GM21526 (cell line): ENCODE results near the gene REX1BD.
"Not testable (repeated sequence)": the region's sequence is repeated elsewhere in the genome, so short reads cannot be mapped to it uniquely, and the experiment has no call there.

Experiments
- ATAC-seq: cut with Tn5 transposase; IDR thresholded peaks from one replicate; pipeline ENCODE4 v1.9.1; 2021; ENCODE audit warnings: moderate library complexity; ENCODE audit not compliant: unreplicated experiment, low FRiP score

REX1BD gene

DNA sequence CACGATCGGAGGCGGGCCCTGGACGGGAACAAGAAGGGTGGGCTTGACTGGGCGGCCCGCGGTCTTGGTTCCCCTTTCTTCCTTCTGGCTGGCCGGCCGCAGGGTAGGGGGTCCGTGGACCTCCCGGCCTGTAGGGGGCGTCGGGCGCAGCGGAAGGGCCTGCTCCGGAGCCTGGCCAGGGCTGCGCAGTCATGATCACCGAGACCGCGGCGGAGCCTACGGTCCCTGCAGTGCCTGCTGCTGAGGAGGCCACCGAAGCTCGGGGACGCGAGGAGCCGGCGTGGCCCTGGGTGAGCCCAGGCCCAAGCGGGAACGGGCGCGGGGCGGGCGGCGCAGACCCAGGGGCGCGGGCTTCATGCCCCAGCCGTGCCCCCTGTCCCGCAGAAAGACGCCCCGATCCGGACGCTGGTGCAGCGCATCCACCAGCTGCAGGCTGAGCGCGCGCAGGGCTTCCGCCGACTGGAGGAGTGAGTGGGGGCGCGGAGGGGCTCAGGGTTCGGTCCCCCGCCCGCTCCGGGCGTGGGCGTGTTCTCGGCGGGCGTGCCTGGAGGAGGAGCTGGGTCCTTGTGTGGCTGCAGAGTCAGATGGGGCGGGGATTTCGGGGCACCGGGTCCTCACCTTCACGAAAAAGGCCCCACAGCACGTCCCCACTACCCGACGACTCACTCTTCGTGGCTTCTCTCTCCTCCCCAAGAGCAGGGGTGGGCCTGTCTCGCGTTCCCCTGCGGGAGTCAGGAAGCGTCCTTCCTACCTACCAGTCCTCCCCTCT lies at the start of gene REX1BD:
Gene REX1BD (plus strand): TSS at position 188 of the 769 bp plus-strand sequence. CDS start 4 bp downstream, at position 192.
- peak; percentile 55 for ATAC-seq

DNA sequence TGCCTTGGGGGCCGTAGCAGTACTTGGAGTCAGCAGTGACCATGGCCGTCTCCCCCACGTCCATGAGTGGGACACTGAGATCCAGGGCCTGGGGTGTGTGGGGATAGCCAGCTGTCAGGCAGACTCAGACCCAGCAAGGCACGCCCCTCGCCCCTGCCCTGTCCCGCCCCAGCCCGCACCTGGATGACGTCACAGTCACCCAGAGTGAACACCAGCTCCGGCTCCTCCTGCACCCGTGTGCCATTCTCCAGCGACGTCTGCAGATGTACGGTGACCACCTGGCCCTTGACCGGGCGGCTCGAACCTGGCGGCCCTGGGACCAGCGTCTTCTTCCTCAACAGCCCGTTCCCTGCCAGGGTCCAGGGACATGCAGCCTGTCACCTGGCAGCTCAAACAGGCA lies 49.2 kb upstream of the REX1BD start:
- no peak for ATAC-seq

DNA sequence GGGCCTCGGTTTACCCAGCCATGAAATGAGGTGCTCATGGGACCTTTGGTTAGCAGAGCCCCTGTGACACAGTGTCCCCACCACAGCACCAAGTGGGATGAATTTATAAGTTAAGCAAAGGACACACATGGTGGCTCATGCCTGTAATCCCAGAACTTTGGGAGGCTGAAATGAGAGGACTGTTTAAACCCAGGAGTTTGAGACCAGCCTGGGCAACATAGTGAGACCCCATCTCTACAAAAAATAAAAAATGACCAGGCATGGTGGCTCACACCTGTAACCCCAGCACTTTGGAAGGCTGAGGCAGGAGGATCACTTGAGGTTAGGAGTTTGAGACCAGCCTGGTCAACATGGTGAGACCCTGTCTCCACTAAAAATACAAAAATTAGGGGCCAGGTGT lies 48.4 kb upstream of the REX1BD start:
- not testable (repeated sequence) for ATAC-seq

DNA sequence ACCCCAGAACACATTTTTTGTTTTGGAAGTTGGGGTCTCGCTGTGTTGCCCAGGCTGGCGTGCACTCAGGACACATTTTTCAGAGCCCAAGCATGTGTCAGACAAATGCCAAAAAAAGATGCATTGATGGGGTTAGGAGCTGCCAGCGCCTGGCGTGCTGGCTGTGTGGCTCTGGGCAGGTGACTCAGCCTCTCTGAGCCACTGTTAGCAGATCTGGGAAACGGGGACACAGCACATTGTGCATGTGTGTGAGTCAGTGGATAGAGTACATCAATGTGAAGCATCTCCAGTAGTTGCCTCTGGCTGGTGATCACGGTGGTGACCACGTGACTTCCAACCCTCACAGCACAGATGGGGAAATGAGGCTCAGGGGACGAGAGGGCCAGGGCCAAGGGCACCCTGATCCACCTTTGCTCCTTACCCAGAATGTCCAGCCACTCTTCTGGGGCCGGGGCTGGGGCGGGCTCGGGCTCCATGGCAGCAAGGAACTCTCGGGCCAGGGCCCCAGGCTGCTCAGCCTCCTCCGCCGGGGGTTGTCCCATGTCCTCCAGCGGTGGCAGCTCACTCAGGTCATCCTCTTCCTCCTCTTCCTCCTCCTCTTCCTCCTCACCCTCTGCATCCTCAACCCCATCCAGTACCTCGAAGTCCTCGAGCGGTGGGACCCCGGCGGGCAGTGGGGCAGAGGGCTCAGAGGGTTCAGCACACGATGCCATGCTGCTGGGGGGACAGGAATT lies 47.2 kb upstream of the REX1BD start:
- ATAC-seq: no peak

DNA sequence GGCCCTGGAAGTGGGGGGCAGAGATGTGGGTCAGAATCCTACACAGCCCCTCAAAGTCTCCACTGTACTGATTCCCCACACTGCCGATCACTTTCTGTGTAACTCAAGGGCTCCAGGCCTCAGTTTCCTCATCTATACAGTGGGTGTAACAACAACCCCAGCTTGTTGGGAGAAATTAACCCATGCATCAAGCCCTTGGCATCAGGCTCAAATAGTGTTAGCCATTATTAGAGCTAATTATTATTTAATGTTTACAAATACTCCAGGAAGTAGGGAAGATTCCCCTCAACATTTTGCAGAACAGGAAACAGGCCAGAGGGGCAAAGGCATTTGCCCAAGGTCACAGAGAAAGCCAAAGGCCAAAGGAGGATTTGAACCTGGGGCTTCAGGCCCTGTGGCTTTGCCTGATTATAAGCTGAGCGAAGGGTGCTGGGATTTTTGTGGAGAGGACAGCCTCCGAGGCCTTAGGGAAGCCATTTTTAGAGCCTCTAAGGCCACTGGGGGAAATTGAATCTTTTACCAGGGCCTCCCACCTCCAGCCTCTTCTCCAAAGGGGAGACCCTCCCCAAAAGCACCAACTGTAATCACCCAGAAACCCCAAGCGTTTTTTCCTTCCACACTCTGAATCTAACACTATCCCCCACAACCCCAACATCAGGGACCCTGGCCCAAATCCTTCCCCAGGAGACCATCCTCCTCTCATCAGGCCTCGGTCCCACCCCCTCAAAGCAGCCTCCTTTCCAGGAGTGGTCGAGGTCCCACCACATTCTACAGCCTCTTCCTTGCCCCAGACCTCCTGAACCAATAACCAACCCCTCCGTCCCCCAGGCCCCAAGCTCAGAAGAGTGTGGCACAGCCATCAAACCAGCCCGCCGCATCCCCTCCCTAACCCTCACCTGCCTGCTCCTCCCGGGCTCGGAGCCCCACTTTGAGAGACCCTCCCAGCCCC lies 46.3 kb upstream of the REX1BD start:
- no peak for ATAC-seq

DNA sequence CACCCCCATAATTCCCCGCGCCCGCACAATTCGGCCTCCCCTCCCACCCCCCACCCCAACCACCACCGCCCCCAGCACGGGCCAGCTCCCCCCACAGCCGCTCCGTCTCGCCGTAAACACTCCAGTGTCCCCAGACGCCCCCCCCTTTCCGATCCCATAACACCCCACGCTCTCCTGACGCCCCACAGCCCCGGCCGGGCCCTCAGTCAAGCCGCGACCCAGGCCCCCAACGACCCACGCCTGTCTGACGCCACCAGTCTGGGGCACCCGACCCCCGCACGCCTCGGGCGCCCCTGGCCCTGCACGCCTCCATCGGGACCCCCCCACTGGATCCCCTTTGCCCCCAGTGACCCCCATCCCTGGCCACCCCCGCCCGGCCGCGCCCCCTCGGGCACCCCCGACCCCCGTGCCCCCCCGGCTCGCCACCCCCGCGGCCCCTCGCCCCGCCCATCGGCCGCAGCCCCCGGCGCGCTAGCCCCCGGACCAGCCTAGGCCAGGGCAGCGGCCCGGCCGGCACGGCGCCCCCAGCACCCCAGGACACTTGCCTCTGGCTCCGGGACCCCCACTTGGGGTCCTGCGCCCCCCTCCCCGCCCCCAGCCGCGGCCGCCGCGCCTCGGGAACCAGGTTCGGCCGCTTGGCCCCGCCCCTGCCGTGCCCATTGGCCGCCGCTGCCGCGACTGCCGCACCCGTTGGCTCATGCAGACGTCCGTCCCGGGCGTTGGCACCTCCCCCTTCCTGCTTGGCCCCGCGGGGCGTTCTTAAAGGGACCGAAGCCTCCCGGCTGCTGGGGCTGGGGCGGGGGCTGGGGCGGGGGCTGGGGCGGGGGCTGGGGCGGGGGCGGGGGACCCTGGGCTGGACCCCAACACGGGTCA lies 45.4 kb upstream of the REX1BD start, which contains the start of gene FKBP8:
Gene FKBP8 (minus strand): TSS at position 633 of the 873 bp plus-strand sequence. CDS start 1,603 bp downstream, outside the sequence.
- ATAC-seq: peak; percentile 74

DNA sequence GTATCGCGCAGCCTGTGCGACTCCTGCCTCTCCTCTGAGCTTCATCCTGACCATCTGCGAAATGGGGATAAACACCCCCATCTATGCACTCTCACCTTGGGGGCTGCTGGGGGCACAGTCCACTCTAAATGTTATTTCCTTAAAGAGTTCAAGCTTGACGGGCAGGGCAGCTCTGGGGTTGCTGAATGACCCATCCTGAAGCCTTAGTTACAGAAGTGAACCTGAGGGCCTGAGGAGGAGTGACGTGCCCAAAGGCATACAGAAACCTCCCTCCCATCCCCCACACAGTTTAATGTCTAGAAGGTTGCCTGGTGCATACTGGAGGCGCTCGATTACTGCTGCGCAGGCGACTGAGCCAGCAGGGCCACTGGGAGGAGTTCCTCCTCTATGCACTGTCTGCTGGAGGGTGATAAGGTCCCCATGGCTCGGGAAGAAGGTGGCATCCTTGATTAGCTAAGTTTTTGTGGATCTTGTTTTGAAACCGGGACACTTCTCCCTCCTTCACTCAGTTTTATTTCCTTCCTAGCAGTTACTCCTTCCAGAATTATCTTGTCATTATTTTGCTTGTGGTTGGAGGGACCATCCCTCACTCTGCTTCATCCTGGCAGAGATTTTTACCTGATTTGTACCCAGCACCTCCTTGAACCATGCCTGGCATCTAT lies 44.7 kb upstream of the REX1BD start:
- peak; percentile 62 for ATAC-seq

DNA sequence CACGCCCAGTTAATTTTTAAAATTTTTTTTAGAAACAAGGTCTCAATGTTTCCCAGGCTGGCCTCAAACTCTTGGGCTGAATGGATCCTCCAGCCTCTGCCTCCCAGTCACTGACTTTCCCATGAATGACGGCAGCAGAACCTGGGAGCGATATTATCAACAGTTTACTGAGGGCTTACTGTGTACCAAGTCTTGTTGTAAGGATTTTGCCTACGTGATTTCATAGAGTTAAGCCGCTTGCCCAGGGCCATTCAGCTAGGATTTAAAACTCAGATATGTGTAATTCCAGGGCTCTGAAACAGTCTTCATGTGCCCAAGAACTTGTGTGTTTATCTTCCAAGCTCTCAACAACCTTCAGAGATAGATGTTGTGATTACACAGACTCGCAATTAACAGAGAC lies 37.0 kb upstream of the REX1BD start:
- ATAC-seq: no peak

DNA sequence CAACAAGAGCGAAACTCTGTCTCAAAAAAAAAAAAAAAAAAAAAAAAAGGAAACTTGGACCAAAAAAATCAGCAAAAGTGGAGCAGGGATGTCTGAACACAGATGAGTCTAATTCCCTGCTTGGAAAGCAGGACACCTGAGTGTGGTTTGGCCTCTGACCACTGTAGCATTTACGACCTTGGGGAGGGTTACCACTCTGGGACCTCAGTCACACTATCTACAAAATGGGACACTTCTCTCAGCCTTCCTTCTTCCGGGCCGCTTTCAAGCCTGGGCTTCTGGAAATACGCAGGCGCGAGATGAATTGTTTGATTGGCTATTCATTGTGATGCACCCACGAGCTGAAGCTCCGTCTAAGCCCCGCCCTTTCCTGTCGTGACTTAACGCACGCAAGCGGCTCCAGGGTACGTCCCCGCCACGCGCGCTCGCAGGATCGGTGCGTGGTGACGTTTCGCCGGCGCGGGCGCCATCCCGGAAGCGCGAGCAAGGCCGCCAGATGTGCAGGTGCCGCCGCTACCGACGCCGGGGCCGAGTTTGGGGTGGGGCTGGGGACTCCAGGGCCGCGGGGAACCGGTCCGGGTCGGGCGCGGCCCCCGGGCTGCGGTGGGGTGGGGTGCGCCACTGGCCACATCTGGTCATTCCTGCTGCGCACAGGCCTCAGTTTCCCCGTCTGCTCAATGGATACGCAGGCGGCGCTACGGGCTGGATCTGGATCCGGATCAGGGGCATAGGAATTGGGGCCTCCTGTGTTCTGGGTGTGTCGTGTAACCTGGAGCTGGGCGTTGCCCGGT lies 31.0 kb upstream of the REX1BD start, which contains the start of gene KXD1:
Gene KXD1 (plus strand): TSS at position 460 of the 791 bp plus-strand sequence. CDS start 4,187 bp downstream, outside the sequence.
- ATAC-seq: peak; percentile 87

DNA sequence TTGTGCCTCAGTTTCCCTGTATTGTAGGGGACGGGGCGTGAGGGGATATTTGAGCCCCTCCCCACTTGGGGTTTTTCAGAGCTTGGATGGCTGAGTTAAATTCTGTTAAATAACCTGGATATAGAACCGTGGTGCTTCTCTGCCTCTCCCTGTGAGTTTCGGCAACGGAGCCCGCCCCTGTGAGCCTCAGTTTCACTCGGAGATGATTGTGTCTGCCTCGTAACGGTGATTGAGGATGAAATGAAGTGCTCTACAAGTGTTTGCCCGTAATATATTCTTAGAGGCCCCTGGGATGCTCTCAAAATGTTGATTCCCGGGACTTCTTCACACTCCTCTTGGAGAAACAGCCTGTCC lies 30.4 kb upstream of the REX1BD start:
- ATAC-seq: no peak

DNA sequence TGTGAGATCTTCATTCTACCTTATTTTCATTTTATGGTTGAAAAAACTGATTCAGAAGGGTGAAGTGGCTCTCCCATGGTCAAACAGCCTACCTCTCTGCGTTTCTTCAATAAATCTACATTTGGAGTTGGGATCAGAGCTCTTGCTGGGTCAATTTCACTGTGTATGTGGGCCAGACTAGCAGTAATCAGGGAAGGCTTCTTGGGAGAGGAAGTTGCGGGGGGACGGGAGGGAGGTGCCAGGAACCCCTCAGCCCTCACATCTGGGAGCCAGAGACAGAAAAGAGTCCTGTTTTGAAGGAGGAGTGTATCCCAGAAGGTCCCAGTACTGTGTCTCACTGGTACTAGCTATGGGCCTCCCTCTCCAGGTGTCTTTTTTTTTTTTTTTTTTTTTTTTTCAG lies 30.0 kb upstream of the REX1BD start:
- ATAC-seq: no peak

DNA sequence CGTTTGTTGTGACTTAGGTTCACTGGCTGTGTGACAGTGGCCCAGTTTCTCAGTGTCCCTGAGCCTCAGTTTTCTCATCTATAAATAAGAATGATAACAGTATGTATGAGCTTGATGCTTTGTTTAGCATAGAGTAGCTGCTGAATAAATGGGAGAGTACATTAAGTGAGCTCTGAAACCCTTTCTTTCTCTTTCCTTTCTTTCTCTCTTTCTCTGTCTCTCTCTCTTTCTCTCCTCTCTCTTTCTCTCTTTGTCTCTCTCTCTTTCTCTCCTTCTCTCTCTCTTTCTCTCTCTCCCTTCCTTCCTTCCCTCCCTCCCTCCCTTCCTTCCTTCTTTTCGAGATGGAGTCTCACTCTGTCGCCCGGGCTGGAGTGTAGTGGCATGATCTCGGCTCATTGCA lies 28.9 kb upstream of the REX1BD start:
- ATAC-seq: no peak

DNA sequence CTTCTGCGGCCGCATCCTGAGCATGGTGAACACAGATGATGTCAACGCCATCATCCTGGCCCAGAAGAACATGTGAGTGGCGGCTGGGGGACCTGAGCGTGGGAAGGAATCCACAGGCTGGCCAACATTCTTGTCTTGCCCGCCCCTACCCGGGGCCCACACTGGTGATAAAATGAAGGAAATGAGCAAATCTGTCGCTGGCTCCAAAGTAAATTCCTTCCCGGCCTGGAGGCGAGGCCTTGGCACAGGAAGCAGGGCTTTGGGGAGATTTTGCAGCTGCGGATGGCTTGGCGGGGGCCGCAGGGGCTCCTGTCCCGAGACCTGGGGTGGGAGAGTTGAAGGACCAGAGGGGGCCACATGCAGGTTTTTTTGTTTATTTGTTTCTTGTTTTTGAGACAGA lies 26.5 kb upstream of the REX1BD start:
- ATAC-seq: no peak

DNA sequence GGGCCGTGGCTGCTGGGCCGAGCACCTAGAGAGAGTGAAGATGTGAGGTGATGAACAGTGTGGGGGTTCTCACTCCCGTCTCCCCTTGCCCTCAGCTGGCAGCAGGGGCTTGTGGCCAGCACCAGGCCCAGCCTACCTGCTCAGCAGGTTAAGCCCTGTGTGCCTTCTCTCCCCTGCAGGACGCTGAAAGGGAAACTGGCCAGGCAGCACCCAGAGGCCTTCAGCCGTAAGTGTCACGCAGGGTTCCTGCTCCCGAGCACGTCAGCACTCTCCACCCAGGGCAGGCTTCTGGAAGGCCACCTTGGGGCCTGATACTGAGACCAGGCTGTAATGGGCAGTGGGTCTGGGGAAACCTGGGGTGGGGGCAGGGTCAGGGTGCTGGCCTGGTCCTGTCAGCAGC lies 21.6 kb upstream of the REX1BD start:
- no peak for ATAC-seq

DNA sequence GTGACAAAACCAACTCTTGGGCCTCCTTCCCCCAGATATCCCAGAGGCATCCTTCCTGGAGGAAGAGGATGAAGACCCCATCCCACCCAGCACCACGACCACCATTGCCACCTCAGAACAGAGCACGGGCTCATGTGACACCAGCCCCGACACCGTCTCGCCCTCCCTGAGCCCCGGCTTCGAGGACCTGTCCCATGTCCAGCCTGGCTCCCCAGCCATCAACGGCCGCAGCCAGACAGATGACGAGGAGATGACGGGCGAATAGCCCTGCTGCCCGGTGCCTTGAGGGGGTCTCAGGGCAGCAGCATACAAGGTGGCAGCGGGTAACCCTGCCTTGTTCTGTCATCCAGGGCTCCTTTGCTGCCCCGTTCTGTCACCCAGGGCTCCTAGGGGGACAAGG lies 20.2 kb upstream of the REX1BD start:
- no peak for ATAC-seq

DNA sequence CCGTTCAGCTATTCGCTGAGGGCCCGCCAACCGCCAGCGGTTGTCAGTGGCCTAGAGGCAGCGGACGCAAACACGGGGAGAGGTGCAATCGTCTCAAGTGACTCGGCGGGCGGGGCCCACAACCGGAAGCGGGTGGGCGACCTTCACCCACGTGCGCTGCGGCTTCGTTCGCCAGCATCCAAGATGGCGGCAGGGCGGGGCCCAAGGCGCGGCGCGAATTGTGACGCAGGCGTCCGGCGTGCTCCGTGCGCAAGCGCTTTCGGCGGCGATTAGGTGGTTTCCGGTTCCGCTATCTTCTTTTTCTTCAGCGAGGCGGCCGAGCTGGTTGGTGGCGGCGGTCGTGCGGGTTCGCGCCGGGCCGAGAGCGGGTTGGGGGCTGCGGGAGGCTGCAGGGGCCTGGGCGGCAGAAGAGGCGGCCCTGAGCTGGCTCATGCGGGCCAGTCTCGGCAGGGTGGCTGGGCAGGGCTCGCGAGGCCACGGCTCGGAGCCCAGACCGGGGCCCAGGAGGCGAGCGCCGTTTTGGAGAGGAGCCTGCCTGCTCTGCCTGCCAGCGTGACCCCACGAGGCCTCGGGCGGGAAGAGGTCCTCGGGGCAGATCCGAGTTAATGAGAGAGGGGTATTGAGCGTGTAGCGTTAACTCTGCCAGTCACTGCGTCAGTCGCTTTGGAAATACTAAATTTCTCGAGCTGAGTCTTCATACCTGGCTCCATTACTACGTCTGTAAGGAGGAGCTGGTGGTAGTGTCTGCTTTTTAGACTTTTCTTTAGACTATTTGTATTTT lies 16.8 kb upstream of the REX1BD start, which contains the start of gene UBA52:
Gene UBA52 (plus strand): TSS at position 294 of the 781 bp plus-strand sequence. CDS start 1,444 bp downstream, outside the sequence.
- peak; percentile 75 for ATAC-seq

DNA sequence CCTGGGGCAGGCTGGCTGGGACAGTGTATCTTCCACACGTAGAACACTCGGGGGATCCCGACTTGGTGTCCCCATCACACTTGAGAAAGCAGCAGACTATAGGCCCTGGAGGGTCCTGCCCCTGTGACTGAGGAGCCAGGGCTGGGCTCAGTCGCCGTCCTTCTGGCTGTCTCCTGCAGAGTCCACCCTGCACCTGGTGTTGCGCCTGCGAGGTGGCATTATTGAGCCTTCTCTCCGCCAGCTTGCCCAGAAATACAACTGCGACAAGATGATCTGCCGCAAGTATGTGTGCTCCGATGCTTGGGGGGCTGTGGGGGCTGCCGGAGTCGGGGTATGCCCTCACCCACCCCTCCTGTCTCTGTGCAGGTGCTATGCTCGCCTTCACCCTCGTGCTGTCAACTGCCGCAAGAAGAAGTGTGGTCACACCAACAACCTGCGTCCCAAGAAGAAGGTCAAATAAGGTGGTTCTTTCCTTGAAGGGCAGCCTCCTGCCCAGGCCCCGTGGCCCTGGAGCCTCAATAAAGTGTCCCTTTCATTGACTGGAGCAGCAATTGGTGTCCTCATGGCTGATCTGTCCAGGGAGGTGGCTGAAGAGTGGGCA lies 13.8 kb upstream of the REX1BD start:
- ATAC-seq: no peak
